SU-DHL-6 (cell line): ENCODE measurements around the gene AKR1C8.

Experiments
- EZH2phosphoT487 ChIP-seq: fragments of 200-600 bp; sonication (generic), shearing (Covaris generic); conservative IDR thresholded peaks from 2 replicates; pipeline ENCODE4 v1.6.1; 2018; ENCODE audit warnings: mild to moderate bottlenecking, antibody characterized with exemption, low read length, moderate library complexity, mixed read lengths
- TF ChIP-seq, protein P1 (sequence below): fragments of 200-600 bp; sonication (generic); IDR thresholded peaks from one replicate; pipeline ENCODE4 v1.5.1; 2017; ENCODE audit warnings: antibody characterized with exemption, mild to moderate bottlenecking, low read length, moderate library complexity; ENCODE audit not compliant: insufficient read depth, poor library complexity, severe bottlenecking

DNA sequence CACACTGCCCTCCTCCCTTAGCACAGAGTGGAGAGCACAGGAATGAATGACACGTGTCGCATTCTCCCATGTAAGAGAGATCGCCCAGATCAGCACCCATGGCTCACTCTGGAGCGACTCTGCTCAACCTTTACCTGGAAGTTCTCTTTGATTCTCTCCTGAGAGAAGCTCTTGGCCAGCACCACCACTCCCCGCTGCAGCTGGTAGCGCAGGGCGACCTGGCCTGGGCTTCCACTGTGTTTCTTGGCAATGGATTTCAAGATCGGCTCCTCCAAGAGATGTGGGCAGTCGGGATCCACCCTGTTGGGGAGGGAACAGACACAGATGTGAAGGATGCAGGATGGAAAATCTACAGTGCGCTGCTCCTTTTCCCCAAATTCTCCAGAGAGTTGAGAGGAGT lies 27.4 kb downstream of the AKR1C8 start:
- TF ChIP-seq, protein P1, sequence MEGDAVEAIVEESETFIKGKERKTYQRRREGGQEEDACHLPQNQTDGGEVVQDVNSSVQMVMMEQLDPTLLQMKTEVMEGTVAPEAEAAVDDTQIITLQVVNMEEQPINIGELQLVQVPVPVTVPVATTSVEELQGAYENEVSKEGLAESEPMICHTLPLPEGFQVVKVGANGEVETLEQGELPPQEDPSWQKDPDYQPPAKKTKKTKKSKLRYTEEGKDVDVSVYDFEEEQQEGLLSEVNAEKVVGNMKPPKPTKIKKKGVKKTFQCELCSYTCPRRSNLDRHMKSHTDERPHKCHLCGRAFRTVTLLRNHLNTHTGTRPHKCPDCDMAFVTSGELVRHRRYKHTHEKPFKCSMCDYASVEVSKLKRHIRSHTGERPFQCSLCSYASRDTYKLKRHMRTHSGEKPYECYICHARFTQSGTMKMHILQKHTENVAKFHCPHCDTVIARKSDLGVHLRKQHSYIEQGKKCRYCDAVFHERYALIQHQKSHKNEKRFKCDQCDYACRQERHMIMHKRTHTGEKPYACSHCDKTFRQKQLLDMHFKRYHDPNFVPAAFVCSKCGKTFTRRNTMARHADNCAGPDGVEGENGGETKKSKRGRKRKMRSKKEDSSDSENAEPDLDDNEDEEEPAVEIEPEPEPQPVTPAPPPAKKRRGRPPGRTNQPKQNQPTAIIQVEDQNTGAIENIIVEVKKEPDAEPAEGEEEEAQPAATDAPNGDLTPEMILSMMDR: no peak
- no peak for TF ChIP-seq EZH2phosphoT487
